Cerebellar nuclear complex (tissue), 1 donor: ENCODE results near the gene PKIB.

Experiments used
- DNase-seq, 2 experiments: peaks; one replicate each; lab custom pipeline; 2025; lab: John Stamatoyannopoulos, UW

Gene PKIB

GRCh38 chr6:122669418-122669817 is 59.2 kb downstream of the PKIB start:
- DNase-seq = no peak

- DNase-seq = no peak
These were observed 59.7 kb downstream of the PKIB start for GRCh38 chr6:122669868-122670267.

GRCh38 chr6:122671251-122671650 is 61.0 kb downstream of the PKIB start:
- DNase-seq = no peak

GRCh38 chr6:122673343-122673961 is 63.2 kb downstream of the PKIB start:
- no peak for DNase-seq

- DNase-seq = no peak
These were observed 65.9 kb downstream of the PKIB start for GRCh38 chr6:122676146-122676545.

- DNase-seq = no peak
These were observed 66.5 kb downstream of the PKIB start for GRCh38 chr6:122676688-122677087.

GRCh38 chr6:122677406-122677805 is 67.2 kb downstream of the PKIB start:
- no peak for DNase-seq

GRCh38 chr6:122678841-122679240 is 68.6 kb downstream of the PKIB start:
- DNase-seq = no peak

GRCh38 chr6:122681705-122682104 is 71.5 kb downstream of the PKIB start:
- DNase-seq = no peak

- no peak for DNase-seq
These were observed 73.9 kb downstream of the PKIB start for GRCh38 chr6:122683989-122684651.

- no peak for DNase-seq
These were observed 82.0 kb downstream of the PKIB start for GRCh38 chr6:122692175-122692598.

- no peak for DNase-seq
These were observed 82.8 kb downstream of the PKIB start for GRCh38 chr6:122692807-122693580.

GRCh38 chr6:122694075-122694474 is 83.9 kb downstream of the PKIB start:
- DNase-seq = no peak

- DNase-seq = no peak
These were observed 84.4 kb downstream of the PKIB start for GRCh38 chr6:122694602-122695001.

- DNase-seq = no peak
These were observed 85.0 kb downstream of the PKIB start for GRCh38 chr6:122695188-122695587.

- DNase-seq = no peak
These were observed 85.9 kb downstream of the PKIB start for GRCh38 chr6:122696079-122696478.

- DNase-seq = no peak
These were observed 86.6 kb downstream of the PKIB start for GRCh38 chr6:122696853-122697252.

- no peak for DNase-seq
These were observed 87.3 kb downstream of the PKIB start for GRCh38 chr6:122697458-122697857.

- DNase-seq = no peak
These were observed 91.5 kb downstream of the PKIB start for GRCh38 chr6:122701666-122702065.

GRCh38 chr6:122702841-122703240 is 92.6 kb downstream of the PKIB start:
- DNase-seq = no peak

GRCh38 chr6:122704066-122704465 is 93.9 kb downstream of the PKIB start:
- DNase-seq = no peak

GRCh38 chr6:122709922-122710512 is 99.8 kb downstream of the PKIB start:
- DNase-seq = no peak
